ENCODE results near the gene KRTAP5-6.

GRCh38 chr11:1742371-1742770 lies 45.4 kb downstream of the KRTAP5-6 start:
- no peak for TF ChIP-seq CTCF (IDR thresholded peaks at IDR 0.05)
- no peak for TF ChIP-seq ZFX (IDR thresholded peaks at IDR 0.05; ENCODE audit: borderline replicate concordance)

Measured in 22Rv1 (cell line).